T-cell (primary cell): Measurements from ENCODE around the gene GLOD4. TPM values are rescaled to one million over a fixed set of nuclear protein-coding genes. Genes with fewer than 3 reads are reported as not detected.
"Not testable (repeated sequence)": the region's sequence is repeated elsewhere in the genome, so short reads cannot be mapped to it uniquely, and the experiment has no call there.

Source experiments
- ATAC-seq, 4 experiments: fragments of 200-7000 bp in 3 of 4; fragments of 150-1000 bp in 1 of 4; cut with Tn5 transposase; replicated peaks in 1 of 4; 1 replicate in 3 of 4; 2 replicates in 1 of 4; pipeline ENCODE4 v1.10.0; 2021; ENCODE audit warnings: moderate library complexity in 3 of 4, mild to moderate bottlenecking in 2 of 4, moderate number of reproducible peaks in 1 of 4
- CTCF ChIA-PET, 2 donors: fragments of 300-600 bp; sonication (Branson Sonifier 250); formaldehyde crosslinking; loops; one replicate each; lab custom pipeline; 2022; ENCODE audit warnings: antibody characterized with exemption in 2 of 2; lab: Charles Lee
- POLR2A ChIA-PET, 2 donors: fragments of 300-600 bp; sonication (Branson Sonifier 250); formaldehyde crosslinking; loops; one replicate each; lab custom pipeline; 2022; ENCODE audit warnings: antibody characterized with exemption in 2 of 2; lab: Charles Lee
- DNase-seq, 35 experiments: peaks; one replicate each; pipeline versions ENCODE4 v3.0.0 to v3.0.0-alpha.2; 2013 to 2023
- H3K27ac ChIP-seq: one replicate; pipeline ENCODE4 v1.5.1; 2013; ENCODE audit warnings: low read length
- H3K27me3 ChIP-seq, 2 experiments: replicated peaks in 1 of 2; 1 replicate in 1 of 2; 2 replicates in 1 of 2; pipeline versions ENCODE4 v1.6.1 to v1.7.0; 2013; ENCODE audit warnings: low read length in 1 of 2, mixed read lengths in 1 of 2; ENCODE audit not compliant: control insufficient read depth in 2 of 2, insufficient read depth in 2 of 2; ENCODE audit errors: extremely low read depth in 1 of 2
- H3K36me3 ChIP-seq, 2 donors: 1 replicate in 1 of 2; 2 replicates in 1 of 2; pipeline versions ENCODE4 v1.6.1 to v1.7.0; 2013; ENCODE audit warnings: low read length in 1 of 2; ENCODE audit not compliant: control insufficient read depth in 2 of 2, insufficient read depth in 1 of 2; ENCODE audit errors: extremely low read depth in 1 of 2
- H3K4me1 ChIP-seq, 2 experiments: 1 replicate in 1 of 2; 2 replicates in 1 of 2; pipeline versions ENCODE4 v1.6.1 to v1.7.0; 2013; ENCODE audit warnings: low read length in 2 of 2, mixed read lengths in 1 of 2; ENCODE audit not compliant: insufficient read depth in 2 of 2, control insufficient read depth in 1 of 2; ENCODE audit errors: extremely low read depth in 1 of 2
- H3K4me3 ChIP-seq, 2 donors: 1 replicate in 1 of 2; 2 replicates in 1 of 2; pipeline versions ENCODE4 v1.5.1 to v1.7.0; 2013; ENCODE audit warnings: mild to moderate bottlenecking in 2 of 2, low read length in 1 of 2, moderate library complexity in 1 of 2; ENCODE audit not compliant: control insufficient read depth in 1 of 2; ENCODE audit errors: extremely low read depth in 1 of 2
- H3K9me3 ChIP-seq: 2 replicates; pipeline ENCODE4 v1.7.0; 2013
- H3K27ac Mint-ChIP-seq, 2 donors: one replicate each; pipeline ENCODE4 v1.8.0; 2020 to 2021; ENCODE audit warnings: mild to moderate bottlenecking in 2 of 2, mixed read lengths in 2 of 2
- H3K27me3 Mint-ChIP-seq, 2 donors: one replicate each; pipeline ENCODE4 v1.8.0; 2021 to 2022; ENCODE audit warnings: mixed read lengths in 2 of 2
- H3K36me3 Mint-ChIP-seq: one replicate; pipeline ENCODE4 v1.8.0; 2021; ENCODE audit warnings: mixed read lengths
- H3K4me1 Mint-ChIP-seq, 3 donors: one replicate each; pipeline ENCODE4 v1.8.0; 2020 to 2022; ENCODE audit warnings: mixed read lengths in 3 of 3, mild to moderate bottlenecking in 1 of 3
- H3K4me3 Mint-ChIP-seq, 3 donors: one replicate each; pipeline ENCODE4 v1.8.0; 2020 to 2022; ENCODE audit warnings: mild to moderate bottlenecking in 3 of 3, mixed read lengths in 3 of 3, moderate library complexity in 3 of 3
- H3K9me3 Mint-ChIP-seq, 3 donors: one replicate each; pipeline ENCODE4 v1.8.0; 2020 to 2022; ENCODE audit warnings: mixed read lengths in 3 of 3
- WGBS: methylation state at CpG from one replicate; pipeline ENCODE4 v1.1.5; 2013; ENCODE audit warnings: missing lambda C conversion rate; ENCODE audit not compliant: insufficient coverage; 5-methylcytosine and 5-hydroxymethylcytosine counted together
- total RNA-seq, 35 experiments: library from RNA in 6 of 35; stranded (reverse) in 6 of 35; fragments of 120-200 nt in 1 of 35; gene quantifications; one replicate each; pipeline versions ENCODE4 v1.2.1 to v1.2.4 and lab custom pipeline; 2013 to 2026

GLOD4 gene
- total RNA-seq, 5 donors from 2014 or later (not counting 1 experiment from before 2014, with no cell fraction given): 66.9 to 85.1 (median 76.8) TPM

- Histone ChIP-seq H3K27ac (no peak overlapping the region), H3K27me3 (peaks cover 0 to 41% of the 10 kb centered on the region in 2 experiments), H3K36me3 (no peaks in the 10 kb centered on the region), H3K9me3 (no peaks in the 10 kb centered on the region), H3K4me1 (no peaks in the 10 kb centered on the region), H3K4me3 (no peak overlapping the region)
- ChIA-PET POLR2A (no interaction called here), CTCF (no interaction called here)
- Mint-ChIP-seq H3K4me1 (no peaks in the 10 kb centered on the region), H3K27me3 (peaks cover 5 to 23% of the 10 kb centered on the region in 2 donors), H3K4me3 (no peak overlapping the region), H3K36me3 (no peaks in the 10 kb centered on the region), H3K9me3 (no peaks in the 10 kb centered on the region), H3K27ac (no peak overlapping the region)
- DNase-seq: no peak
- WGBS: 77% methylated on average over 27 of the region's 29 CpGs
- ATAC-seq: no peak
Observed at GRCh38 chr17:811051-811784, 29.1 kb upstream of the GLOD4 start.

DNA sequence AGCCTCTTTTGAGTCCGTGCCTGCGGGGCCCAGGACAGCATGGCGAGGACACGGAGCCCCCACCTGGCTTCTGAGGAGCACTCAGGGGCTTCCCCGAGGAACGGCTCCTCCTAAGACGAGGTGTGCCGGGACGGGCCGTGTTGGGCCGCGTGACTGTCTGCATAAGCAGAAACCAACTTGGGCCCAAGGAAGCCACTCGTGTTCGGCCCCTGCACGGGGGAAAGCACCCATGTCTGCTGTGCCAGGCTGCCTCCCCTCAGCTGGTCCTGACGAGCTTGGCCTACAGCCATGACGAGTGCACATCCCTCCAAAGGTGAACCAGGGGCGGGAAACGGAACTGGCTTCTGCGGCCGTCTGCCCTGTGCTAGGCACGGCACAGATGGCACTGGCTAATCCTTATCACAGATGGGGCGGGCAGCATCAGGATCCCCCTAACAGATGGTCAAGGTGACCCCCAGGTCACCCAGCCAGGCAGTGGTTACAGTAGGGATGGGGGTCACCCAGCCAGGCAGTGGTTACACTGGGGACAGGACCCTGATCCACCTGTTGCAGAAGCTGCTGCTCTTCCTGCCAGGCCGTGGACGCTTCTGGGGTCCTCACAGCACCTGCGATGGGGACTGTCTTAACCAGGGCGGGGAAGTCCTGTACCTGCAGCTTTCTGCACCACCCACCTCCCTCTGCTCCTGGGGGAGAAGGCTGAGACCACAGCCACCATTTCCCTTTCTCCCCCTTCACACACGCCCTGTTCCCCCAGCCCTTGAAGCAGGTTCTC, 25.6 kb upstream of the GLOD4 start:
- Mint-ChIP-seq H3K9me3 (no peaks in the 10 kb centered on the region), H3K36me3 (no peaks in the 10 kb centered on the region), H3K27ac (no peak overlapping the region), H3K4me3 (no peak overlapping the region), H3K4me1 (no peaks in the 10 kb centered on the region), H3K27me3 (peaks cover 5 to 20% of the 10 kb centered on the region in 2 donors)
- 80% methylated on average over 22 of the region's 28 CpGs for WGBS
- ChIA-PET POLR2A (no interaction called here), CTCF (interaction anchor here in 1 of 2 donors (0.5 kb wide), 1 partner anchor 192 kb away, joined by 5 read pairs; no protein-coding TSS in a partner anchor)
- Histone ChIP-seq H3K4me1 (no peaks in the 10 kb centered on the region), H3K9me3 (no peaks in the 10 kb centered on the region), H3K36me3 (no peaks in the 10 kb centered on the region), H3K27ac (no peak overlapping the region), H3K4me3 (no peak overlapping the region), H3K27me3 (peaks cover 0 to 45% of the 10 kb centered on the region in 2 experiments)
- no peak for ATAC-seq
- DNase-seq: no peak

- WGBS: 81% methylated on average over 22 of the region's 33 CpGs
- H3K27me3 ChIP-seq: peaks cover 0 to 46% of the 10 kb centered on the region in 2 experiments
- Mint-ChIP-seq H3K27me3 (peaks cover 0 to 16% of the 10 kb centered on the region in 2 donors), H3K4me3 (no peak overlapping the region), H3K36me3 (no peaks in the 10 kb centered on the region), H3K4me1 (no peaks in the 10 kb centered on the region), H3K27ac (no peak overlapping the region), H3K9me3 (no peaks in the 10 kb centered on the region)
- no peaks in the 10 kb centered on the region for H3K9me3 ChIP-seq
- H3K36me3 ChIP-seq: no peaks in the 10 kb centered on the region
- no peak for DNase-seq
- no peak for ATAC-seq
- ChIA-PET CTCF (no interaction called here), POLR2A (no interaction called here)
- no peaks in the 10 kb centered on the region for H3K4me1 ChIP-seq
- H3K4me3 ChIP-seq: no peak overlapping the region
- H3K27ac ChIP-seq: no peak overlapping the region
Observed at GRCh38 chr17:806781-807522, 24.9 kb upstream of the GLOD4 start.

- 90% methylated on average over 8 of the region's 13 CpGs for WGBS
- ATAC-seq (no peak), DNase-seq (no peak)
- Histone ChIP-seq H3K4me3 (no peak overlapping the region), H3K9me3 (no peaks in the 10 kb centered on the region), H3K4me1 (no peaks in the 10 kb centered on the region), H3K27me3 (peaks cover 0 to 44% of the 10 kb centered on the region in 2 experiments), H3K27ac (no peak overlapping the region), H3K36me3 (no peaks in the 10 kb centered on the region)
- Mint-ChIP-seq H3K4me3 (no peak overlapping the region), H3K36me3 (no peaks in the 10 kb centered on the region), H3K27me3 (peaks cover 0 to 16% of the 10 kb centered on the region in 2 donors), H3K4me1 (no peaks in the 10 kb centered on the region), H3K27ac (no peak overlapping the region), H3K9me3 (no peaks in the 10 kb centered on the region)
- ChIA-PET CTCF (no interaction called here), POLR2A (no interaction called here)
Observed at GRCh38 chr17:806346-806745, 24.3 kb upstream of the GLOD4 start.

GRCh38 chr17:805886-806285, 23.8 kb upstream of the GLOD4 start:
- H3K4me1 Mint-ChIP-seq, ATAC-seq, POLR2A ChIA-PET, H3K4me3 Mint-ChIP-seq, H3K36me3 Mint-ChIP-seq, H3K27ac ChIP-seq, H3K27ac Mint-ChIP-seq, H3K9me3 Mint-ChIP-seq, CTCF ChIA-PET, H3K9me3 ChIP-seq, DNase-seq, H3K4me3 ChIP-seq, H3K4me1 ChIP-seq, H3K36me3 ChIP-seq: not testable (repeated sequence)
- H3K27me3 ChIP-seq: peaks cover 0 to 43% of the 10 kb centered on the region in 2 experiments
- peaks cover 0 to 16% of the 10 kb centered on the region in 2 donors for H3K27me3 Mint-ChIP-seq
- 84% methylated on average over 9 of the region's 23 CpGs for WGBS
